GM23338 (cell line): ENCODE data around the gene PITPNC1. TPM values are rescaled to one million over a fixed set of nuclear protein-coding genes. Genes with fewer than 3 reads are reported as not detected.
A peak's percentile ranks its signal among the peaks of the same experiment; 100 is the strongest.

Experiments
- ATAC-seq: fragments of 200-7000 bp; cut with Tn5 transposase; 3 replicates; pipeline ENCODE4 v1.9.1; 2020
- DNase-seq: peaks from one replicate; pipeline ENCODE4 v3.0.0-alpha.2; 2015; ENCODE audit warnings: low spot score
- H2AFZ ChIP-seq: fragments of 200-600 bp; sonication (generic); 2 replicates; pipeline ENCODE4 v1.8.0; 2016; ENCODE audit warnings: antibody characterized with exemption, mild to moderate bottlenecking, moderate library complexity
- H3F3A ChIP-seq: fragments of 200-600 bp; sonication (generic); replicated peaks from 2 replicates; pipeline ENCODE4 v1.8.0; 2017; ENCODE audit warnings: antibody characterized with exemption, mixed run types, low read depth
- H3K27ac ChIP-seq: fragments of 200-600 bp; sonication (generic); 2 replicates; pipeline ENCODE4 v1.6.1; 2016; ENCODE audit warnings: low read depth
- H3K27me3 ChIP-seq: fragments of 200-600 bp; sonication (generic); 2 replicates; pipeline ENCODE4 v1.8.0; 2016; ENCODE audit warnings: mild to moderate bottlenecking, mixed run types, moderate library complexity; ENCODE audit not compliant: insufficient read depth
- H3K36me3 ChIP-seq: fragments of 200-600 bp; sonication (generic); 2 replicates; pipeline ENCODE4 v1.8.0; 2016; ENCODE audit warnings: mild to moderate bottlenecking; ENCODE audit not compliant: insufficient read depth
- H3K4me1 ChIP-seq: fragments of 200-600 bp; sonication (generic); 2 replicates; pipeline ENCODE4 v1.8.0; 2016; ENCODE audit warnings: mild to moderate bottlenecking, moderate library complexity; ENCODE audit not compliant: insufficient read depth
- H3K4me2 ChIP-seq: fragments of 200-600 bp; sonication (generic); 2 replicates; pipeline ENCODE4 v1.7.1; 2017; ENCODE audit warnings: mixed run types
- H3K4me3 ChIP-seq: fragments of 200-600 bp; sonication (generic); 2 replicates; pipeline ENCODE4 v1.6.1; 2016; ENCODE audit warnings: mixed run types
- H3K79me2 ChIP-seq: fragments of 200-600 bp; sonication (generic); replicated peaks from 2 replicates; pipeline ENCODE4 v1.8.0; 2017; ENCODE audit warnings: mild to moderate bottlenecking; ENCODE audit not compliant: insufficient read depth
- H3K9me2 ChIP-seq: fragments of 200-600 bp; sonication (generic); 2 replicates; pipeline ENCODE4 v1.8.0; 2017; ENCODE audit not compliant: insufficient read depth
- H4K20me1 ChIP-seq: fragments of 200-600 bp; sonication (generic); replicated peaks from 2 replicates; pipeline ENCODE4 v1.8.0; 2017; ENCODE audit warnings: mild to moderate bottlenecking; ENCODE audit not compliant: insufficient read depth
- H3K27ac Mint-ChIP-seq: 2 replicates; pipeline ENCODE4 v1.8.0; 2020; ENCODE audit warnings: inconsistent platforms, mild to moderate bottlenecking, moderate library complexity, mixed read lengths
- H3K27me3 Mint-ChIP-seq: 3 replicates; pipeline ENCODE4 v1.8.0; 2022; ENCODE audit warnings: low read depth, mild to moderate bottlenecking, moderate library complexity, mixed read lengths, inconsistent platforms; ENCODE audit not compliant: insufficient read depth, poor library complexity
- H3K36me3 Mint-ChIP-seq: 3 replicates; pipeline ENCODE4 v1.8.0; 2021; ENCODE audit warnings: low read depth, mild to moderate bottlenecking, inconsistent platforms, moderate library complexity, mixed read lengths
- H3K4me1 Mint-ChIP-seq: 3 replicates; pipeline ENCODE4 v1.8.0; 2020; ENCODE audit warnings: mild to moderate bottlenecking, inconsistent platforms, mixed read lengths
- H3K4me3 Mint-ChIP-seq: 3 replicates; pipeline ENCODE4 v1.8.0; 2021; ENCODE audit warnings: moderate library complexity, mild to moderate bottlenecking, inconsistent platforms, mixed read lengths
- H3K9me3 Mint-ChIP-seq: 3 replicates; pipeline ENCODE4 v1.8.0; 2020; ENCODE audit warnings: moderate library complexity, mild to moderate bottlenecking, inconsistent platforms, mixed read lengths
- CREB1 ChIP-seq: fragments of 250-450 bp; sonication (Bioruptor Pico); IDR thresholded peaks from 2 replicates; pipeline ENCODE4 v1.5.0; 2020; ENCODE audit warnings: low read depth, mild to moderate bottlenecking, moderate library complexity
- CTCF ChIP-seq, 2 experiments: fragments of 200-600 bp in 1 of 2; sonication (generic) in 1 of 2; conservative IDR thresholded peaks; 2 replicates each; pipeline versions ENCODE4 v1.5.1 to v1.6.1; 2016 to 2017; ENCODE audit warnings: antibody characterized with exemption in 2 of 2, low read depth in 2 of 2, mild to moderate bottlenecking in 2 of 2, moderate library complexity in 1 of 2
- EZH2 ChIP-seq: fragments of 200-600 bp; sonication (generic); IDR thresholded peaks from one replicate; pipeline ENCODE4 v1.8.0; 2017; ENCODE audit warnings: antibody characterized with exemption, mild to moderate bottlenecking, low read depth; ENCODE audit not compliant: unreplicated experiment
- EZH2phosphoT487 ChIP-seq: fragments of 200-600 bp; sonication (generic); IDR thresholded peaks from one replicate; pipeline ENCODE4 v1.8.1; 2018; ENCODE audit warnings: antibody characterized with exemption; ENCODE audit not compliant: unreplicated experiment
- JUNB ChIP-seq: IDR thresholded peaks from one replicate; pipeline ENCODE4 v1.6.1; 2016; ENCODE audit warnings: antibody characterized with exemption; ENCODE audit not compliant: unreplicated experiment
- NANOG ChIP-seq: IDR thresholded peaks from 2 replicates; pipeline ENCODE4 v1.6.1; 2016; ENCODE audit warnings: antibody characterized with exemption, borderline replicate concordance
- POLR2AphosphoS5 ChIP-seq: IDR thresholded peaks from 2 replicates; pipeline ENCODE4 v1.6.1; 2016; ENCODE audit warnings: antibody characterized with exemption, low read depth
- REST ChIP-seq: IDR thresholded peaks from one replicate; pipeline ENCODE4 v1.6.1; 2018; ENCODE audit warnings: antibody characterized with exemption; ENCODE audit not compliant: unreplicated experiment
- STAT1 ChIP-seq: IDR thresholded peaks from one replicate; pipeline ENCODE4 v1.6.1; 2016; ENCODE audit warnings: antibody characterized with exemption; ENCODE audit not compliant: unreplicated experiment
- ZNF114 ChIP-seq: fragments of 250-450 bp; sonication (Bioruptor Pico); IDR thresholded peaks from 2 replicates; pipeline ENCODE4 v1.5.0; 2020; ENCODE audit warnings: mild to moderate bottlenecking, moderate library complexity
- ZNF331 ChIP-seq: fragments of 250-450 bp; sonication (Bioruptor Pico); IDR thresholded peaks from 2 replicates; pipeline ENCODE4 v1.5.0; 2020; ENCODE audit warnings: low read depth, mild to moderate bottlenecking, moderate library complexity
- ZNF462 ChIP-seq: fragments of 250-450 bp; sonication (Bioruptor Pico); IDR thresholded peaks from 2 replicates; pipeline ENCODE4 v1.5.0; 2020; ENCODE audit warnings: mild to moderate bottlenecking, moderate library complexity
- polyA plus RNA-seq: library from polyadenylated mRNA; unstranded; fragments of >200 nt; fragmentation: Nextera tagmentation; extraction: Ambion mirVana; gene quantifications from 2 replicates; pipeline ENCODE4 v1.2.1, GENCODE V29; 2016
- total RNA-seq: library from RNA; depleted of rRNA; stranded (reverse); fragments of >200 nt; shearing (Covaris generic); gene quantifications from 2 replicates; pipeline ENCODE4 v1.2.3, GENCODE V29; 2014
- TF ChIP-seq, protein P1 (sequence below): IDR thresholded peaks from 2 replicates; pipeline ENCODE4 v1.6.1; 2016; ENCODE audit warnings: antibody characterized with exemption

Gene PITPNC1
- total and polyA plus RNA-seq, 2 experiments from 2014 or later = 23.0 to 32.6 TPM

DNA sequence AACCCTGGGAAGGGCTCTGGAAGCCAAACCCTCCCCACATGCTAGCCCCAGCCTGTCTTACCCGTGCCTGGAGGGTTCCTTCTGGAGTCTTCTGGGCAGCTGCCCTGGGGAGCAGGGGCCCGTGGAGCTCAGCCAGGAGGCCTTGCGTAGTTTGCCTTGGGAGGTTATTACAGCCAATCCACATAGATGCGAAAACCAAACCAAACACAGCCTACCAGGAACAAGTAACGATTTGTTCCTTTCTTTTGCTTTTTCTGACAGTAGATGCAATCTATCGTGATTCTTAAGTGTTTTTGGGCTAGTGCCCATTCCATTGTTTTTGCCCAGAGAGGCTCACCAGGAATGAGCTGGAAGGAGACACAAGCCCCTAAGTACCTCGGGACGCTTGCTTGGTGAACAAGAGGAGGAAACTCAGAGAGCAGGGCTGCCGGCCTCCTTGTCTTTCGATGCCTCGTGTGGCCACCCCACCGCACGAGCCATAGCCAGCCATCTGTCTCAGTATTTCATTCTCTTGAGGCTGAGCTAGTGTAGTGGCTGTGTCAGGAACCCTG is 238.0 kb downstream of the PITPNC1 start:
- H3K4me1 Mint-ChIP-seq = peaks cover 5% of the 10 kb centered on the region; the same call in 2 of the 3 replicates
- Histone ChIP-seq H4K20me1 (no peaks in the 10 kb centered on the region), H3K27ac (0 out of 2 replicates have a peak overlapping the region, but pooled peaks have one; percentile 50), H3K4me1 (no peaks in the 10 kb centered on the region), H3K36me3 (no peaks in the 10 kb centered on the region), H3K27me3 (no peaks in the 10 kb centered on the region), H3K9me2 (peaks cover 4% of the 10 kb centered on the region; the same call in 1 of the 2 replicates), H3K4me2 (no peak overlapping the region), H3F3A (no peaks in the 10 kb centered on the region), H3K4me3 (no peak overlapping the region), H3K79me2 (no peaks in the 10 kb centered on the region), H2AFZ (no peak overlapping the region)
- H3K27ac Mint-ChIP-seq = no peak overlapping the region; the same call in none of the 2 replicates
- H3K9me3 Mint-ChIP-seq = no peaks in the 10 kb centered on the region; the same call in 2 of the 3 replicates
- TF ChIP-seq ZNF331 (CRISPR knock-in tag) = no peak
- TF ChIP-seq STAT1 = no peak
- TF ChIP-seq, protein P1, sequence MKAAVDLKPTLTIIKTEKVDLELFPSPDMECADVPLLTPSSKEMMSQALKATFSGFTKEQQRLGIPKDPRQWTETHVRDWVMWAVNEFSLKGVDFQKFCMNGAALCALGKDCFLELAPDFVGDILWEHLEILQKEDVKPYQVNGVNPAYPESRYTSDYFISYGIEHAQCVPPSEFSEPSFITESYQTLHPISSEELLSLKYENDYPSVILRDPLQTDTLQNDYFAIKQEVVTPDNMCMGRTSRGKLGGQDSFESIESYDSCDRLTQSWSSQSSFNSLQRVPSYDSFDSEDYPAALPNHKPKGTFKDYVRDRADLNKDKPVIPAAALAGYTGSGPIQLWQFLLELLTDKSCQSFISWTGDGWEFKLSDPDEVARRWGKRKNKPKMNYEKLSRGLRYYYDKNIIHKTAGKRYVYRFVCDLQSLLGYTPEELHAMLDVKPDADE = no peak
- TF ChIP-seq CREB1 (CRISPR knock-in tag) = no peak
- TF ChIP-seq ZNF462 (CRISPR knock-in tag) = no peak
- TF ChIP-seq EZH2 = no peak
- TF ChIP-seq ZNF114 (CRISPR knock-in tag) = no peak
- TF ChIP-seq JUNB = no peak
- no peak for TF ChIP-seq REST
- TF ChIP-seq EZH2phosphoT487 = no peak
- TF ChIP-seq CTCF (conservative IDR thresholded peaks at IDR 0.05; ENCODE audit: low read depth in 2 of 2) = no peak
- TF ChIP-seq POLR2AphosphoS5 = no peak
- TF ChIP-seq NANOG = no peak
- H3K27me3 Mint-ChIP-seq = peaks cover 4% of the 10 kb centered on the region
- ATAC-seq = peak; percentile 75
- no peak overlapping the region for H3K4me3 Mint-ChIP-seq
- H3K36me3 Mint-ChIP-seq = no peaks in the 10 kb centered on the region
- DNase-seq = peak; percentile 40
